ENCODE data around the gene E2F8.
"Not testable (repeated sequence)": the region's sequence is repeated elsewhere in the genome, so short reads cannot be mapped to it uniquely, and the experiment has no call there.

The E2F8 gene, protein sequence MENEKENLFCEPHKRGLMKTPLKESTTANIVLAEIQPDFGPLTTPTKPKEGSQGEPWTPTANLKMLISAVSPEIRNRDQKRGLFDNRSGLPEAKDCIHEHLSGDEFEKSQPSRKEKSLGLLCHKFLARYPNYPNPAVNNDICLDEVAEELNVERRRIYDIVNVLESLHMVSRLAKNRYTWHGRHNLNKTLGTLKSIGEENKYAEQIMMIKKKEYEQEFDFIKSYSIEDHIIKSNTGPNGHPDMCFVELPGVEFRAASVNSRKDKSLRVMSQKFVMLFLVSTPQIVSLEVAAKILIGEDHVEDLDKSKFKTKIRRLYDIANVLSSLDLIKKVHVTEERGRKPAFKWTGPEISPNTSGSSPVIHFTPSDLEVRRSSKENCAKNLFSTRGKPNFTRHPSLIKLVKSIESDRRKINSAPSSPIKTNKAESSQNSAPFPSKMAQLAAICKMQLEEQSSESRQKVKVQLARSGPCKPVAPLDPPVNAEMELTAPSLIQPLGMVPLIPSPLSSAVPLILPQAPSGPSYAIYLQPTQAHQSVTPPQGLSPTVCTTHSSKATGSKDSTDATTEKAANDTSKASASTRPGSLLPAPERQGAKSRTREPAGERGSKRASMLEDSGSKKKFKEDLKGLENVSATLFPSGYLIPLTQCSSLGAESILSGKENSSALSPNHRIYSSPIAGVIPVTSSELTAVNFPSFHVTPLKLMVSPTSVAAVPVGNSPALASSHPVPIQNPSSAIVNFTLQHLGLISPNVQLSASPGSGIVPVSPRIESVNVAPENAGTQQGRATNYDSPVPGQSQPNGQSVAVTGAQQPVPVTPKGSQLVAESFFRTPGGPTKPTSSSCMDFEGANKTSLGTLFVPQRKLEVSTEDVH

DNA sequence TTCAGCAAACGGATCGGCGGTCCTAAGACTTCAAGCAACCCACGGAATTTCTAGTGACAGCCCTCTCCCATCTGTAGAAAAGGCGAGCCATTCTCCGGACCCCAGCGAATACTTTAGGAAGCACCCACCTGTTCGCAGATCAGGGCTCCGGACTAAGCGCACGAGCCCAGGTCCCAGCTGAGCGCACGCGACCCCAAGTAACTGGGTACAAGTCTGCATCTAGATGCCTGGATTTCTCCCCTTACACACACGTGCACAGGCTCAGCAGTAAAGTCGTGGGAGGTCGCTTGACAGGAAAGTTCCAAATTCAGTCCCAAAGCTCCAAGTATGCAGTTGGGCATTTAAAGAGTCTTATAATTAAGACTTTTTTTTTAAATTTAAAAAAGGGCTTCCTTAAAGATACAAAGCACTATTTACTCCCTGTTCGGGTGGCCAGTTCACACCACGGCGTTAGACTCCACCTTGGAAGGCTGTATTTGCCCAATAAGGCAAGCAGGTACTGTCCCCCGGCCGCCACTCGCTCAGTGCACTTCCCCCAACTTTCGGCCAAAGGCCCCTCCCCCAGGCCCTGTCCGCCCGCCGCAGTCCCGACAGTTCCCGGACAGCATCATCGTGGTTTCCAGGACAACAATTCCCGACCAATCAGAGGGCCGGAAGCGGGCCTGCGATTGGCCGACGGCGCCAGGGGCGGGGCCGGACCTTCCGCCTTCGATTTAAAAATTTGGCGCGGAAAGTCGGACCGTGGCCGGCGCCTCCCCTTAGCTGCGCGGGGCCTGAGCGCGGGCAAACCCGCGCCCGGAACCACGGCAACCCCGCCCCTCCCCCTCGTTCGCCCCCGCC is at the start of gene E2F8:
E2F8 (minus strand) TSS at position 526 of the 840 bp plus-strand sequence. CDS start 824 bp downstream, outside the sequence.
- peak; percentile 81 for DNase-seq

DNA sequence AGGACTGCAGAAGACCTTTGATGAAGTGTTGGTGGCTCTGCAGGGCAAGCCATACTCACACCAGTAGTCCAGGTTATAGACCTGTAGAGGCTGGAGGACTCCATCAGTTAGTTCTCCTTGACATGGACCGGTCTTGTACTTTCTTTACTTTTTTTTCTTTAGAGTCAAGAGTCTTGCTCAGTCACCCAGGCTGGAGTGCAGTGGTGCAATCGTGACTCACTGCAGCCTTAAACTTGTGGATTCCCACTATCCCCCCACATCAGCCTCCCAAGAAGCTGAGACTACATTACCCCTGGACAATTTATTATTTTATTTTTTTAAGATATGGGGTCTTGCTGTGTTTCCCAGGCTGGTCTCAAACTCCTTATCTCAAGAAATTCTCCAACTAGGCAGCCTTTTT is 49.6 kb upstream of the E2F8 start:
- no peak for DNase-seq

DNA sequence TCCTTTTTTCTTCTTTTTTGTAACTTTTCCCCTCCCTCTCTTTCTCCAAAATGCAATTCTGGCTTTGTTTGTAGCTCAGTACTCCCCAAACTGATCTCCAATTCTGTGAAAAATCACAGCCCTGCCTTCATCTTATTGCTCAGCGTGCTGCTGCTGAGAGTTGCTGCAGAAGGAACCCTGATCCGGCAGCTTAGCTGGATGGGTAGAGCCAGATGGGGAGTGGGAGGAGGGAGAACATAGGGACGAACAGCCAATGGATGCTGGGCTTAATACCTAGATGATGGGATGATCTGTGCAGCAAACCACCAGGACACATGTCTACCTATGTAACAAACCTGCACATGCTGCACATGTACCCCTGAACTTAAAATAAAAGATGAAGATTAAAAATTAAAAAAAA is 47.5 kb upstream of the E2F8 start:
- DNase-seq, result no peak

DNA sequence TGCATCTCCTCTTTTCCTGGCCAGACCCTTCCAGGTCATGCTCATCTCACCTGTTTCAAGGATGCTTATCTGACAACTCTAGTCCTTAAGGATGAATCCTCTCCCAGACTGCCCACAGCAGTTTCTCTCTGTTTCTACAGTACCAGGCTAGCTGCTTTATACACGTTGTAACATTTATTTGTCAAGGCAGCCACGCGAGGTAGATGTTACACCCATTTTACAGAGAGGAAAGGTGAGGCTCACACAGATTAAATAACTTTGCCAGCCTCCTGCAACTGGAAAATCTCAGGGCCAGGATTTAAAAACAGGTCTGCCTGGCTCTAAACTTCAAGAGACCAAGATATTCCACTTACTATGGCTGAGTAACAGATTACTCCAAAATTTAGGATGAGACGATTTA is 45.7 kb upstream of the E2F8 start:
- DNase-seq, result no peak

DNA sequence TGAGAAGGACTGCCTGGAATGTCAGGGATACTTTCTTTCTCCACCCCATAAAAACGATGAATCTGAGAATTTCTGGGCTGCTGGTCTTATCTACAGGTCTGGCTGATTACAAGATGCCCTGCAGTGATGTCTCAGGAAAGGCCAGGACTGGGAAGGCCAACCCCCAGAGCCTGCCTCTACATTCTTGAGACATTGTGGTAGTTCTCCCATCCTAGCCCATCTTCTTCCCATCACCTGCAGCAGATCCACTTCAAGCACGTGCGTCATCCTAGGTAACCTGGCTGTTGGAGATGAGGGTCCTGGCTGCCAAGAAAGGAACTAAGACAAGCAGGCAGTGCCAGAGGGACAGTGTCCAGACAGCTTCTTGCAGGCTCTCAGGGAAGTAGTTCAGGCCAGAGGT is 44.1 kb upstream of the E2F8 start:
- DNase-seq, result no peak

DNA sequence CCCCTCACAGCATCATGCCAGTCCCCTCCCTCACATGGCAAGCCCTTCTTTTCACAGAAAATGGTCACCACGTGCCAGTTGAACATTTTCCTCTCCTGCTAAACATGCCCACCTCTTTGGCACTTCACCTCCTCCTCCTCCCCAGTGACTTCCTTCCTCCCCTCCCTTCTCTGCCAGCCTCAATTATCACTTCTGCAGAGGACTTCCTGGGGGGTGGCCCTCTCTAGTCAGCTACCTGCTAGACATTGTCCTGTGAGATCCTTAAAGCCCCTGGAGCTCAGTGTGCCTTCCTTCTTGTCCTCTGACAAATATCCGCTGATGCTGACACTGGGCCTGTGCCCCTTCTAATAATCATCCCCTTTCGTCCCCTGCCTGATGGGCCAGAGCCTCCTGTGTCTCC is 43.2 kb upstream of the E2F8 start:
- DNase-seq, result no peak

DNA sequence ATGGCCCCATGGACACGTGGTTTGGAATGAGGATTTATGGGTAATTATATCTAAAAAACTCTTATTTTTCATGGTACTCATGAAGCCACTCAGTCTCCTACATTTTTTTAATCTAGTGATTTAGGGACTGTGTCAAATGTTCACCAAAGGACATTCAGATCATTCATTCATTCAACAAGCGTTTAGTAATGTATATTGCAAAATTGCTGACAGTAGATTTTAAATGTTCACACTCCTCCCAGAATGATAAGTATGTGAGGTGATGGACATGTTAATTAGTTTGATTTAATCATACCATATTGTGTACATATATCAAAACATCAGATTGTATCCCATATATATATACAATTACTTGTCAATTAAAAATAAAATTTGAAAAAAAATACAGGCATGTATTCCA is 40.8 kb upstream of the E2F8 start:
- no peak for DNase-seq

DNA sequence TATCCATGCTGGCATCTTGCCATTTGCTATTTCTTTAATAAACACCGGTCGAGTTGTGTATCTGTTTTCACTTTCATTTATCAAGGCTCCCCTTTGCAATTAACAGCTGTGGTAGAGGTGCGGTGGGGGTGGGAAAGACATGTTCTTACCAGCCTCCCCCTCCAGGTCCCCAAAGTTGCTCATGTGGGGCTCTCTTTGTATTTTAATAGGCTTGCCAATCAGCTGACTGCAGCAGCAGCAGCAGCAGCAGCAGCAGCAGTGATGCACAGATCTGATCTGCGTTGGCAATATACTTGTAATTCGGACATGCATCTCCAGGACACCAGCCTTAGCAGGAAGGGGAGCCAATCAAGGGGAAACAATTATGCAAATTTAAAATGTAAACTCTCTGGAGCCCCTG is 40.3 kb upstream of the E2F8 start:
- DNase-seq, result no peak

DNA sequence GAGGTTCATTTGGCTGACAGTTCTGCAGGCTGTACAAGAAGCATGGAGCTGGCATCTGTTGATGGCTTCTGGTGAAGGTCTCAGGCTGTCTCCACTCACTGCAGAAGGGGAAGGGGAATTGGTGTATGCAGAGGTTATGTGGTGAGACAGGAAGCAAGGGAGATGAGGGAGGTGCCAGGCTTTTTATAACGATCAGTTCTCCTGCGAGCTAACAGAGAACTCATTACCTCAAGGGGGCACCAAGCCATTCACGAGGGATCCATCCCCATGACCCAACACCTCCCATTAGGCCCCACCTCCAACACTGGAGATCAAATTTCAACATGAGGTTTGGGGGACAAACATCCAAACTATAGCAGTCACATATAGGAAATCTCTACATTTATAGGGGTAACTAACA is 38.7 kb upstream of the E2F8 start:
- DNase-seq, result peak; percentile 46

DNA sequence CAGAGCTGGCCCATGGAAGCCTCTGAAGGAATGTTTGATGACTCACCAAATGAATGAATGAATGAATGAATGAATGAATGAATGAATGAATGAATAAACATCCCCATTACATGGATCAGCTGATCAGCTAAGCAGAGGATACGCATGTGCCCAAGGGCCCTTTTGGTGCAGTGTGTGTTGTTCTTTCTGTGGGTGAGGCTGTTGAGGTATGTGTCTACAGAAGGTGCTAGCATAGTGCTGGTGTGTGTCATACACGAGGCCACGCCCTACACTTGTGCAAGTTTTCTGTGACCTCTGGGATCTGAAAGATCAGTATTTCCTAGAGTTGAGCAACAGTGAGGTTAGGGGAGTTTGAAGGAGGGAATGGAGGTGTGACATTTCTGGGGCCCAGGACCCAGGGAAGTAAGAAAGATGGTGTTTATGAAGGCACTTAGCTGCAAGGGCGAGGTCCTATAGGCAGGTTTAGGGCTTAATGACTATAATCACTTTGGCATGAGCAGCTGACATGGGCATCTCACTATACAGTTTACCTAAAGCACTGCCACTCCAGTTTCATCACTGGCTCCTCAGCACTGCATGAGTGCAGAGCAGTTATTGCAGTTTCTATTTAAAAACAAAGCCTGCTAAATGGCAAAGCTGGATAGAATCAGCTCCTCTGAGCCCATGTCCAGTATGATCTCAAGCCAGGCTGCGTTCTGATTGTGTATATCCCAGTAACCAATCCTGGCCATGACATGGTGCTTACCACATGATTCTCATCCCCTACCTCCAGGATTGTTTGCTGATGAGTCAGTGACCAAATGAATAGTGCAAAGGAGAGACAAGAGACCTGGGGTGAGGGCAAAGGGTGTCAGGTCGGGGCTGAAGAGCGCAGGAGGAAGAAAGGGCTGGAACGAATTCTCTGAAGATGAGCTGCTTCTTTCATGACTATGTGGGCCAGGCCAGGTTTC is 36.4 kb upstream of the E2F8 start:
- peak; percentile 14 for DNase-seq

DNA sequence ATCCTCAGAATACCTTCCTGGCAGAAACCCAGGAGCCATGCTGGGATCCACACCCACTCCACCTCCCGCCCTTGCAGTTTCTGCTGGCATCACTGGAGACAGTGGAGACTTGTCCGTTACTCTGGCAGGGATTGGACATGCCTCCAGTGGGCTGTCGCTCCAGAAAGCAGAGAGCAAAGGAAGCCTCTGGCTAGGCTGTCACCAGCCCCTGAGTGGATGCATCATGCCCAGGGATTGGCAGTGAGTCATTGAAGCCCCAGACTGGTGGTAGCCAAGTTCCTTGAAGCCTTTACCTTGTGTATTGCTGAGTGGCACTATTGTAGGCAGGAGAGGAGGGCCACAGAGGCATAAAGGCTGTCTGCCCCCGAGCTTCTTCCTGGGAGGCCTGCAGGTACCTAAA is 34.8 kb upstream of the E2F8 start:
- no peak for DNase-seq

DNA sequence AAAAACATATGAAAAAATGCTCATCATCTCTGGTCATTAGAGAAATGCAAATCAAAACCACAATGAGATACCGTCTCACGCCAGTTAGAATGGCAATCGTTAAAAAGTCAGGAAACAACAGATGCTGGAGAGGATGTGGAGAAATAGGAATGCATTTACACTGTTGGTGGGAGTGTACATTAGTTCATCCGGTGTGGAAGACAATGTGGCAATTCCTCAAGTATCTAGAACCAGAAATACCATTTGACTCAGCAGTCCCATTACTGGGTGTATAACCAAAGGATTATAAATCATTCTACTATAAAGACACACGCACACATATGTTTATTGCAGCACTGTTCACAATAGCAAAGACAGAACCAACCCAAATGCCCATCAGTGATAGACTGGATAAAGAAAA is 32.5 kb upstream of the E2F8 start:
- peak; percentile 65 for DNase-seq

DNA sequence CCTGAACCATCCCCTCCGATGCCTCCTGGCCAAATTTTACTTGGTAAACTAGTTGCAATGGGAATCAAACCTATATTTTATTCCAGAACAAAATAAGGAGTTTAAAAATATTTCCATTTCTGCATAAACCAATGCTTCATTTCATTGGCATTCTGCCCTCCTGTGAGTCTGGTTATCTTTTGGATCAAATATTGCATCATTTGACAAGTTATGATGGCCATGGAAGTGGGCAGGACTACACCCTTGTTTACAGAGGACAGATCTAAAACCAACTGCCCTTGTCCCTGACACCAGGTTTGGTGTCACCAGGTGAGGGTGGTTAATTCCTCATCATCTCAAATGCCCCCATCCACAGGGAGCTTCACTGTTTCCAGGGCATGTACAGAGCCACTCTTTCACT is 28.2 kb upstream of the E2F8 start:
- no peak for DNase-seq

DNA sequence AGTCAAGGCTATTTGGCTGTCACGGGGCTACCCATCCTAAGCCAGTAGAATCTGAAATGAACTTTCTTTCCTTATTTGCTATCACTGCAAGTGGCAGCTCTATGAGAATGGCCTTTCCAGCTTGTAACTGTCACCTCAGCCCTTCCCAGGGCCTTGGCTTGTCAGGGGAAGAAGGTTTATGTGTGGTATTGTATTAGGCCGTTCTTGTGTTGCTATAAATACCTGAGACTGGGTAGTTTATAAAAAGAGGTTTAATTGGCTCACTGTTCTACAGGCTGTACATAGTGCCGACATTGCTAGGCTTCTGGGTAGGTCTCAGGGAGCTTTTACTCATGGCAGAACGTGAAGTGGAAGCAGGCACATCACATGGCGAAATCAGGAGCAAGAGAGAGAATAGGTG is 26.8 kb upstream of the E2F8 start:
- no peak for DNase-seq

DNA sequence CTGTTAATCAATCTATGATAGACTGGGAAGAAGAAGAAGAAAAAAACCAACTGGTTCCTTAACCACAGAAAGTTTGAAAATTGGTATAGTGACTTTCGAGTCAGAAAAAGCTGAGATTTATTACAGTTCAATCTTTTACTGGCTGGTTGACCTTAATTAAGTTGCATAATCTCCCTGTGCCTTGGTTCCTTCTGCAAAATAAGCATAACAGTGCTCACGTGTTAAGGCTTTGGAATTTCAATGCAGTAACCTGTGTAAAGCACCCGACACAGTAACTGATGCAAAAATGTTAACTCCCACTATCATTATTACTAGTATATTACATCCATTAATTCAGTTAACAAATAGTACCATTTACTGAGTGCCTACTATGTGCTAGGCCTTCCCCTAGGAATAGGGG is 22.6 kb upstream of the E2F8 start:
- DNase-seq, result no peak

DNA sequence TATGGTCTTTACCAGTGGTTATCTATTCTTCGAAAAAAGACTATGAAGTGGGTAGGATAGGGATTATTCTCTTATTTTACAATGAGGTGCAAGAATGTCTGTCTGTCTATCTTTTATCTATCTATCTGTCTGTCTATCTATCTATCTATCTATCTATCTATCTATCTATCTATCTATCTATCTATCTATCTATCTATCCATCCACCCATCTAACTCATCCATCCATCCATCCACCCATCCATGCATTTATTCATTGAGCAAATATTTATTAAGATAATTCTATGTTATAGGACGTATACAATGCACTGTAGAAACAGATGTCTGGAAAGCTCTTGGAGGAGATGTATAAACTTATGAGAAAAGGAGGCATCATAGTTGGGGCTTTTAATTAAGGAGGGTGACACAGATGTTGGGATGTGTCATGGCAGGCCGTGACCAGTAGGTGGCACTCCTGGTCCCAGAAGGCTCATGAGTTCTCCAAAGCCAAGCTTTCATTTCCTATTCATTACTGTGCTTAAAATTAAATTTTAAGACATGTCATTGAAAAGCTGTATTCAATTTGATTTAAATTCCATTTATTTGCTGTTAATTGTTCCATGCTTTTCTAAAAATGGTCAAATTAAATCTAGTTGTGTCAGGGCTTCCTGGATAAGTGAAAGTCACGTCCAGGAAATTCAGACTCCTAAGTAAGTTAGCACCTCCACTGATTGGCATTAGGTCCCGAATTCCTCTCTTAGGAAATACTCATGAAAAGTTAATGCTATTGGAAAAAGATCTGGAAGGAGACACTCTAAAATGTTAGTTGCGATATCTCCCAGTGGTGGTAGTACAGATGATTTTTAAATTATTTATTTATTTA is 19.0 kb upstream of the E2F8 start:
- peak; percentile 17 for DNase-seq

DNA sequence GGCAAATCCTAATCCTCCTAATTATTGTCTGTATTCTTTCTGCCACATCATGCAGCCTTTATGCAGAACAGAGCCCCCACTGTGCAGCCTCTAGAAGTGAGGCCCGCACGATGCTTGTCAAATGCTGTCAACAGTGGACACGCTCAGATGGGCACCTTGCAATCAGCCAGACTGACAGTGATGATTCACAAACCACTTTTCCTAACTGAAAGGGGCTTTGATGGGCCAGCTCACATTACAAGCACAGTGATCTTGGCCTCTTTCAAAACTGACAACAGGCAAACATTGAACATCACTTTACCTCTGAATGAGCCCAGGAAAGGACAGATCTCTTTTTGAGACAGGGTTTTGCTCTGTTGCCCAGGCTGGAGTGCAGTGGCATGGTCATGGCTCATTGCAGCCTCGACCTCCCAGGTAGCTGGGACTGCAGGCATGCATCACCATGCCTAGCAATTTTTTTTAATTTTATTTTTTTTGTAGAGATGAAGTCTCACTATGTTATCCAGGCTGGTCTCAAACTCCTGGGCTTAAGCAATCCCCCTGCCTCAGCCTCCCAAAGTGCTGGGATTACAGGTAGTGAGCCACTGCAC is 18.0 kb upstream of the E2F8 start:
- DNase-seq, result no peak

DNA sequence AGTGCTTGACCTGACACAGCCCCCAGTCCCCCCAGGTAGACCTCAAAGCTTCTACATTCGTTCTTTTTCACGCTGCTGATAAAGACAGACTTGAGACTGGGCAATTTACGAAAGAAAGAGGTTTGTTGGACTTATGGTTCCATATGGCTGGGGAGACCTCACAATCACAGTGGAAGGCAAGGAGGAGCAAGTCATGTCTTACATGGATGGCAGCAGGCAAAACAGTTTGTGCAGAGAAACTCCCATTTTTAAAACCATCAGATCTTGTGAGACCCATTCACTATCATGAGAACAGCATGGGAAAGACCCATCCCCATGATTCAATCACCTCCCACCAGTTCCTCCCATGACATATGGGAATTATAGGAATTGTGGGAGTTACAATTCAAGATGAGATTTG is 13.7 kb upstream of the E2F8 start:
- not testable (repeated sequence) for DNase-seq

DNA sequence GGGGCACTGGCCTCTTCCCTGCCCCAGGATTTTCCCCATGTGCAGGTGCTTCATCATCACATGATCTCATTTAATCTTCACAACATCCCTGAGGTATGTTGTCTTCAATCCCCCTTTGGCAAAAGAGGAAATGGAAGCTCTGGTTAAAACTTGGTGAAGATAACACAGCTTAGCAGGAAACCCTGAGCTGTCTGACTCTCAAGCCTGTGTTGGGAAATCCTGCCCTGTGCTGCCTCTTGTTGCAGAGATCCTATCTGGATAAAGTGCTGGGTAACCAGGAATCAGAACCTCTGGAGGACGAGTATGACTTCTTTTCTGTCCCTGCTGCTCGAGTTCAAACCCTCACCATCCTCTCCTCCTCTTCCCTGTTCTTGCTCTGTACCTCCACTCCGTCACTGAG is 13.1 kb upstream of the E2F8 start:
- DNase-seq, result peak; percentile 80

DNA sequence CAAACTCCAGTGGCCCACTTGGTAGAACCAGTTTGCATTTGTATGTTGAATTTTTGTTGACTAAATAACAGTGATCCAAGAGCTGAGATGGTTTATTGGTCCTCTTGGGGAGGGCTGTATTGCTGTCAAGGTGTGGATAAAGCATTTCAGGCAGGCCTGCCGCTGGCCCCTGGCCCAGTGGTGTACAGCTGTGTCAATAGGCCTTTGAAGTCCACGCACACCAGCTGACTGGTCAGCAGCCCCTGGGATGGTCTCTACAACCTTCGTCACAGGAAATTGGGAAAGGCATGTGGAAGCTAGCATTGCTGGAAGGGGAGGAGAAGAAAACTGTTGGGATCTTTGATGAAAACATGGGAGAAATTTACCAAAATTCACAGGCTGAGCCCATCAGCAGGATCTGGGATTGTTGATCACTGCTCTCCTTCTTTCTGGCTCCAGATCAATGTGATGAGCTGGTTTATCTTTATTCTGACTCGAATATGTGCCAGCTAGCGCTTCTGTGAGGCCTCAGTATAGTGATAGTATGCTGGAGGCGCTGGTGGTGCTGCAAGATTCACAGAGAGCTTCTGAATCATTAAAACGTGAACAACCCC is 12.5 kb upstream of the E2F8 start:
- DNase-seq, result no peak
